CD4-positive, alpha-beta T cell treated with Interleukin-12 subunit alpha and Interleukin-12 subunit beta, for 1 hour (primary cell): ENCODE measurements around the gene FBXO2.
"Not testable (repeated sequence)": the region's sequence is repeated elsewhere in the genome, so short reads cannot be mapped to it uniquely, and the experiment has no call there.

Experiments
- DNase-seq: peaks from one replicate; pipeline ENCODE4 v3.0.0-alpha.2; 2020

FBXO2 gene

DNA sequence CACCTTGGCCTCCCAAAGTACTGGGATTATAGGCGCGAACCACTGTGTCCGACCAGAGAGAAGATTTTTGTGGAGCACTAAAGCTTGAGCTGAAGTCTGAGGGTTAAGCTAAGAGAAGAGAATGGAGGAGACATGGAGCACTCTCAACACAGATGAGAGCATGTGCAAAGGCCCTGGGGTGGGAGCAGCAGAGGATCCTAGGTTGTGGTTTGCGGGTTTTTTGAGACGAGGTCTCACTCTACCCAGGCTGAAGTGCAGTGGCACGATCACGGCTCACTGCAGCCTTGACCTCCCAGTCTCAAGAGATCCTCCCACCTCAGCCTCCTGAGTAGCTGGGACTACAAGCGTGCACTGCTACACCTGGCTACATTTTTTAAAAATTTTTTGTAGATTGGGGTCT is 30.5 kb downstream of the FBXO2 start:
- DNase-seq = no peak

DNA sequence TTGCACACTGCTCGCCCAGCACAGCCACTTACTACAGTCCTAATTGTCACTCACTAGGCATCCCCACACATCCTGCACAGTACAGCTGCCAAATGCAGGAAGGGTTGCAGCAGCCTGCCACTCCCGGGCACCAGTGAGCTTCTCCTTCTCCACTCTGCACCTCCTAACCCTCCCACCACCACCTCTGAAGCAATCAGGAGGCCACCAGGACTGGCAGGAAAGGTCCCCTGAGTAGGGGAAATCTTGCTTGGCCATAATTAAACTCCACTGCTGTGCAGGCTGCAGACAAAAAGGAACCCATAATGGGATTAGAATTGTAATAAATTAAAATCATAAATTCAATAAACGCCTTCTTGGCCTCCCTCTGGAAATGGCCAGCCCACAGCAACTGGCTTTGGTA is 31.8 kb downstream of the FBXO2 start:
- DNase-seq = no peak

DNA sequence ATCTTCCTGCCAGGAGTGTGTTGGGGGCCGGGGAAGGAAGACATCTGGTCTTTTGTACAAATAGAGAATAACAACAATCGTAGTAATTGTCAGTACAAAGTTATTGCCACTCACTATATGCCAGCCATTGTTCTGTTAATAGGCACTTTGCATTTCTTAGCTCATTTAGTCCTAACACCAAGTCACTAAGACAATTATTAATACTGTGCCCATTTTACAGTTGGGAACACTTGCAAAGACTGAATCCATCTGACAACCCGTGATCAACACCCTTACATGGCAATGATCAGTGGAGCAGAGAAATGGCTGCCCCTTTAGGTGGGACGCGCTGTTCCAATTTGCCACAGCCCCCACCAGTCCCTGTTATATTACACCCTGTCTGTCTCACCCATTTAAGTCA is 33.3 kb downstream of the FBXO2 start:
- no peak for DNase-seq

DNA sequence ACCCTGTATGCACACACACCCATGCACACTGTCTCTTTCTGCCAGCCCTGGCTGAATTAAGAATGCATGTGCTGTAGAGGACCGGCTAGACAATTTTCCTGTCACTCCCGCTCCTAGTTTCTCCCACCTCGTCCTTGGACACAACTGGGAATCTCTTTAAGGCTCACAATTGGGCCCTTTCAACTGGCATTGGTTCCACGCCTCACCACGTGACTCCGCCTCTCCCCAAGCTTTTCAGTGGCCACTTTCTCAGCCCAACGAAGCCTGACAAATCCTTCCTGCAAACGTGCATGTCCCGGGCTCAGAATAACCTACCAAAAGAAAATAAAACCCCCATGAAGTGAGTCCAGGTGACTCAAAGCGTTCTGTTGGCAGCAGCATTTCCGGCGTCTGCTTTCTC is 33.8 kb downstream of the FBXO2 start:
- DNase-seq = no peak

DNA sequence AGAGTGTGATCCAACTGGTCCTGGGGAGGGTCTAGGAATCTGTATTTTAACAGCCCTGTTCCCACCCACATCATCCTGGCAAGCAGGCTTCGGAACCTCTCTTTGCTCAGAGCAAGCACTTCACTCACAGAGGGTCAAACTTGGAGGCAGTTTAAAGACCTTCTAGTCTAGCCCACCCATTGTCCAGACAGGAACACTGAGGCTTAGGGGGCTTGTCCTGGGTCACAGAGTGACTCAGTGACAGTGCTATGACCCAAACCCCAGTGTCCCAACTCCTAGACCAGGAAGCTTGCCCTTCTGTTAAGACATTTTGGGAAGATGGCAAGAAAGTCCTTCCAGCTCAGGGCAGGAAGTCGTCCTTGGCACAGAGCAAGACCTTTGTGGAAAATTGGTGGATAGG is 36.5 kb downstream of the FBXO2 start:
- no peak for DNase-seq

DNA sequence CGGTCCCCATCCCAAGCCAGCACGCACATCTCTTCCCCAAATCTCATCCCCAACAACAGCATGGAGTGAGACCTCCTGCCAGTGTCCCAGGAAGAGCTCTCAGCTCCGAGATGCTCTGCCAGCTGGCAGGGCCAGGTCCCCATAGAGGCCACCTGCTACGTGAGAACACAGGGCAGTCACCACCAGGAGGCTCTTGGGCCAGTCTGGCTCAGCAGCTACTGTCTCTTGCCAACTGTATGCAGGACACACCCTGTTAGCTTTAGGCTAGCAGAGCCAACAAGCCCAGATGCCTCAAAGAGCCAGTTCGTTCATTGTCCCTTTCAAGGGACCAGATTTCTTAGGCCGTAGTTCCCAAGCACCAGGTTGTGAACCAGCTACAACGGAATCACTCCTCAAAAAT is 36.9 kb downstream of the FBXO2 start:
- no peak for DNase-seq

DNA sequence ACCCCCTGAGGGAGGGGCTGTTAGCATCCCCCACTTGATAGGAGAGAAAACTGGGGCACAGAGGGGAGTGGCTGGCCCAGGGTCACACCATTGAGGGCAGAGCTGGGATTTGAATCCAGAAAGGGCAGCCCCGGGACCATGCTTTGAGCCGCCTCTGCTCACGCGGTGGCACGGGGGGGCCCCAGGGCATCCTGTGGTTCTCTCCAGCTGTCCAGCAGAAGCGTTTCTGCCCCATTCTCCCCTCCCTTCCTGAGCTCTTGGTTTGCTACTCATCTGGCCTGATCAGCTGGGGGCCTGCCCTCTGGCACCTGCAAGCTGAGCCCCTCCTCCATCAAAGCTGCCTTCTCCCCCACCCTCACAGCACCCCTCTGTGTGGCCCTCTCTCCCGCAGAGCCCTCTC is 37.5 kb downstream of the FBXO2 start:
- DNase-seq = no peak

DNA sequence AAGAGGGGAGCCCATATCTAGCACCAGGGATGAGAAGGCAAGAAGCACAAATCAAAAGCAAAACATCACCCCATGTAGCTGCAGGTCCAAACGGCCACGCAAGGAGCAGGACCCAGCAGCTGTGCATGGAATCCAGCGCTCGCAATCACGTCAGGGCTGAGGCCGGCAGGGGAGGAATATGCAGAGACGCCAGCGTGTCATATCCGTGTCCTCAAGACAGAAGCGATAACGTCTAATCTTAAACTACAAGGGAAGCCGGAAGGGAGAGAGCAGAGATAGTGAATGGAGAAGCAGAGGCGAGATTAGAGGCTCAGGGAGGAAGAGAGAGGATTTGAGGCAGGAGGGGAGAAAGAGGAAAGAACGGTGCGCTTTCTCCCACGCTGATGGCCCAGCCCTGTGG is 39.1 kb downstream of the FBXO2 start:
- no peak for DNase-seq

DNA sequence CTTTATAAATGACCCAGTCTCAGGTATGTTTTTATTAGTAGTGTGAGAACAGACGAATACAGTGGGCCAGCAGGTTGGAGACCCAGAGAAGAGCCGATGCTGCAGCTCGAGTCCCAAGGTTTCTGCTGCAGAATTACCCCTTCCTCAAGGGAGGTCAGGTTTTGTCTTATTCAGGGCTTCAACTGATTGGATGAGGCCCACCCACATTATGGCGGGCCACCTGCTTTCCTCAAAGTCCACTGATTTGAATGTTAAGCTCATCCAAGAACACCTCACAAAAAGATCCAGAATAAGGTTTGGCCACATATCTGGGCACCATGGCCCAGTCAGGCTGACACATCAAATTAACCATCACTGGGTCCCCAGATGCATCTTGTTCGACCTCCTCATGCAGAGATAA is 40.9 kb downstream of the FBXO2 start:
- no peak for DNase-seq

DNA sequence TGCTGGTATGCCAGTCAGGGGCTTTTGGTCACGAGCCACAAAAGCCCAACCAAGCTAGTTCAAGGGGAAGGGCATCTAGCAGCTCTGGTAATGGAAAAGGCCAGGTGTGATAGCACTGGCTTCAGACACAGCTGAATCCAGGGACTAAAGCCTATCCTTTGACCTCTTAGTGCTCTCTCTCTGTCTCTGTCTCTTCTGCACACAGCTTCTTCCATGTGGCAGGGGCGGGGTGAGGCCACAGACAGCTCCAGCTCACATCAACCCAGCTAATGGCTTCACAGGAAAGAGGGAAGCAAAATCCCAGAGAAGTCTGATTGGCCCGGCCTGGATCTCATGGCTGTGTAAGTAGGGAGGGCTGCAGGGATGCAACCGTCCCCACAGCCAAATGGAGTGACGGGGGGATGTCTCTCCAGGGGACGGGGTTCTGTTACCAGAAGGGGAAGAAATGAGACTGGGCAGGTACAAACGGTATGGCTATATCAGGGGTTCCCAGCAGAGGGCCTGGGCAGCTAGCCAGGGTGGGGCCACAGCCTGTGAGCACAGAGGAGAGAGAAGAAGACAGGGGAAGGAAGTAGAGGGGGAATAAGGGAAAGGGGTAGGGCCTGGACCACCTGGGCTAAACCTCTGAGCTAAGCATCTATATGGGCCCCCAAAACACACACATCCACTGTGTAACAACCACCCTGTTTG is 42.4 kb downstream of the FBXO2 start:
- DNase-seq = no peak

DNA sequence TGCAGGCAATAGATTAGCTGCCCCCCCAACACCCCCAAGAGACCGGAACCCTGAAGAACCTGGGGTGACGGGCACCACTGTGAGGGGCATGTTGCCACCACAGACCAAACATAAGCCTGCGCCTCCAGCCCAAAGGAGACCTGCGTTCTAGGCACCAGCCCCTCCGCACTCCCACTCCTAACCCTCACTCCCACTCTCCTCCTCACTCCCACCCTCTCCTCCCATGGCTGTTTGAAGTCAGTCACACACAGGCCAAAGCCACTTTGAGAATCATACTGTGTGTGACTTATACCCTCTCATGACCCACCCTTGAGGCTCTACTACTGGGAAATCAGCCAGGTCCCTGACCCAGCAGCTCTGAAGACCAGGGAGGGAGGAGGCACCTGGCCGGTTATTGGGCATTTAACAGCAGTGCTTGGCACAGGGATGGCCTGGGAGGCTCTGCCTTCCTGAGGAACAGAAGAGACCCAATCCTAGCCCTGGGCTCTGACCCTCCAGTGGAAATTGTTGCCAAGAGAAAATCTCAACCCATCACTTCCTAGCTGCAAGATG is 43.5 kb downstream of the FBXO2 start:
- no peak for DNase-seq

DNA sequence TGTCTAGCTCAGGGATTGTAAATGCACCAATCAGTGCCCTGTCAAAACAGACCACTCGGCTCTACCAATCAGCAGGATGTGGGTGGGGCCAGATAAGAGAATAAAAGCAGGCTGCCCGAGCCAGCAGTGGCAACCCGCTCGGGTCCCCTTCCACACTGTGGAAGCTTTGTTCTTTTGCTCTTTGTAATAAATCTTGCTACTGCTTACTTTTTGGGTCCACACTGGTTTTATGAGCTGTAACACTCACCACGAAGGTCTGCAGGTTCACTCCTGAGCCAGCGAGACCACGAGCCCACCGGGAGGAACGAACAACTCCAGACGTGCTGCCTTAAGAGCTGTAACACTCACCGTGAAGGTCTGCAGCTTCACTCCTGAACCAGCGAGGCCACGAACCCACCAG is 44.9 kb downstream of the FBXO2 start:
- DNase-seq = not testable (repeated sequence)

DNA sequence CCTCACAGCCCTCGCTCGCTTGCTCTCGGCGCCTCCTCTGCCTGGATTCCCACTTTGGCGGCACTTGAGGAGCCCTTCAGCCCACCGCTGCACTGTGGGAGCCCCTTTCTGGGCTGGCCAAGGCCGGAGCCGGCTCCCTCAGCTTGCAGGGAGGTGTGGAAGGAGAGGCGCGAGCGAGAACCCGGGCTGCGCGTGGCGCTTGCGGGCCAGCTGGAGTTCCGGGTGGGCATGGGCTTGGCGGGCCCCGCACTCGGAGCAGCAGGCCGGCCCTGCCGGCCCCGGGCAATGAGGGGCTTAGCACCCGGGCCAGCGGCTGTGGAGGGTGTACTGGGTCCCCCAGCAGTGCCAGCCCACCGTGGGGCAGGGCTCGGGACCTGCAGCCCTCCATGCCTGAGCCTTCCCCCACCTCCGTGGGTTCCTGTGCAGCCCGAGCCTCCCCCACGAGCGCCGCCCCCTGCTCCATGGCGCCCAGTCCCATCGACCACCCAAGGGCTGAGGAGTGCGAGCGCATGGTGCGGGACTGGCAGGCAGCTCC is 45.6 kb downstream of the FBXO2 start:
- DNase-seq = not testable (repeated sequence)

DNA sequence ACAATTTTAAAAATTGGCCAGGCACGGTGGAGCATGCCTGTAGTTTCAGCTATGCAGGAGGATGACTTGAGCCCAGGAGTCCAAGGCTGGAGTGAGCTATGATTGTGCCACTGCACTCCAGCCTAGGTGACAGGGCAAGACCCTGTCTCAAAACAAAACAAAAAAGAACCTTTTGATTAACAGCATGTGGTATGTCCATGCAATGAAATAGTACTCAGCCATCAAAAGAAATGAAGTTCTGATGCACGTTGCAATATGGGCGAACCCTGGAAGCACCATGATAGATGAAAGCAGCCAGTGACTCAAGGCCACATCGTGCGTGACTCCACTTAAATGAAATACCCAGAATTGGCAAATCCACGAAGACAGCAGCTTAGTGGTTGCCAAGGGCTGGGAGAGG is 47.5 kb downstream of the FBXO2 start:
- no peak for DNase-seq

DNA sequence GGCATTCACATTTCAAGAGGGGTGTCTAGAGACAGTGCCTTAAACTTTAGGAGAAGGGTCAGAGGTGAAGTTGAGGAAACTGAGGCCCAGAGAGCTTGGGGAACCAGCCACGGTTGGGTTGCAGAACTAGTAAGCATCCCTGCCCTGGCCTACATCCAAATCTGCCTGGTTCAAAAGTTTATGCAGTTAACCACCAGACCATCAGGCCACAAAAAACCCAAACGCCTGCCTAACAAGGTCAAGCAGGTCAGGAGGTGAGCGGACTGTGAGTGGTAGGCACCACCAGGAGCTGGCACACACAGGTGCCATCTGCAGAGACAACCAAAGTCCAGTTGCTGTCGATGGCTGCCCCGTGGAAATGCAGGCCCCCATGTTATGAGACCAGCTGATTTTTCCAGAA is 51.2 kb downstream of the FBXO2 start:
- DNase-seq = no peak

DNA sequence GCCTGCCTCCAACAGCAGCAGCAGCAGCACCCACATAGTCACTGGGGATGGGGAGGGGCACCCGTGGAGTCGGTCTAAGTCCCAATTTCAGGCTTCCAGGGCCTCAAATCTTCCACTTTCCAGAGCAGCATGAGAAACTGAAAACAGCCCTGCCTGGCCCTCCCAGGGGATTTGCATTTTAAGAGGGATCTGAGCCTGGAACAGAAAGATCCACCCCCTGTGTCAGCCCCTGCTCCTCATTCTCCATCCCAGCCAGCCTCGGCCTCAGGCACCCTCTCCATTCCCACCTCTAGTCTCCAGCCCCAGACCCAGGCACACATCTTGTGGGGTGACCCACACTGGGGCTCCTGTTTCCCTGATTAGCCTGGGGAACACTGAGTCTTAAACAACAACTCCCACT is 51.8 kb downstream of the FBXO2 start:
- DNase-seq = no peak

DNA sequence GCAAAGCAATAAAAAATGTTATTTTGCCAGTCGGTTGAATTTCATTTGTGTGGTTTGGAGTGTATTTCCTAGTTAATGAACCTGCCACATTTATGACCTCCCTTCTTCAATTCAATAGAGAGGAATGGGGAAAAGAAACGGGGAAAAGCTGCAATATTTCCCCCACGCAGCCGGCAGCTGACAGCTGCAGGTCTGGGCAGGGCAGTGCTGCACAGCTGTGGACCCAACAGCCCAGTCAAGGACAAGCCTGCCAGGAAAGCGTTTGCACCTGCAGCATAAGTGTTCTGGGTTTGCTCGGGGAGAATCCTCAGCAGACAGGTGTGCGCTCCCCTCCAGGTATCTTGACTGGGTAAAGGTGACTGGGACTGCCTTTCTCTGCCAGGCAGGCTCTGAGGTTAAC is 53.4 kb downstream of the FBXO2 start:
- no peak for DNase-seq

DNA sequence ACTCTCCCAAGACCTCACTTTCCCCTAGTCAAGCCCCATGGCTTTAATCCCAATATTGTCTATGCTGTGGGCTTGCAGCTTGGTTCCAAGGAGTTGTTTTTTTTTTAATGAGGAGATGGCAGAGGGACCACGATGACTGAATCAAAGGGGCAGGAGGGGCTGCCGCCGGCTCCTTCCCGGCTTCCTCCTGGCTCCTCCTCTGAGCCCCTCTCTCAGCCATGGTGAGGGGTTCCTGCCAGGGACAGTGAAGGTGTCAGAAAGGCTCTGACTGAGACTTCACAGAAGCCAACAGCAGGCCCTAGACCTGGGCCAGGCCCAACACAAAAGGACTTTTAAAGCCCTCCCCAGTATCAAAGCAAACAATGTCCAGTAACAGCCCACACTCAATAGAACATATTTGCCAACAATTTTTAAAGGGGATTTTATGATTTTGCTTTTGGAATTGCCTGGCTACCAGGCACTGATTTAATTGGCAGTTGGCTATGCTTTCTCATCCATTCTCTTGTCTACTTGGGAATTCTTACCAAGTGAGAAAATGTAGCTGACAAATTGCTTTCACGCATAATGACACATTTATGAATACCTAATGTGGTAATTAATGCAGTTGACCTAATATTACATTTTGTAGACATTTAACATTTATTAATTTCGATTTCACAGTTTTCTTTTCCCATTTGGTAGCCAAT is 54.2 kb downstream of the FBXO2 start:
- no peak for DNase-seq

DNA sequence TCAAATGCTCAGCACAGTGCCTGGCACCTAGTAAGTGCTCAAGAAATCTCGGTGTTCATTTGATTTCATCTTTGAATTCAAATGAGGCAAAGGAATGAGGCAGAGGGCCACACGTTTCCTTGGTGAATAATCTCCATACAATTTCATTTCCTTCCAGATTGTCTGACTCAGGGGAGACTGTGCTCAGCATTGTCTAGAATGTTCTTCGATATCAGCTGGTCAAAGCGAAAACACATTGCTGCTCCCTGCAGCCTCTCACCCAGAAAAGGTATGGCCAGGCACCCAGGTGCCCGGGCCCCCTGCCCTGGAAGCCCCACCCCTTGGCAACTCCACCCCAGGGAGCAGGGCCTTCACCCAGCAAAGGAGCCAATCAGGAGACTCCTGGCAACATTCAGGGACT is 55.8 kb downstream of the FBXO2 start:
- no peak for DNase-seq
